Renal cortical epithelial cell (primary cell): ENCODE measurements around the gene OMP. TPM values are rescaled to one million over a fixed set of nuclear protein-coding genes. Genes with fewer than 3 reads are reported as not detected.

Experiments used
- DNase-seq: peaks from one replicate; pipeline ENCODE4 v3.0.0-alpha.2; 2011; ENCODE audit warnings: low read depth
- total RNA-seq: library from RNA; depleted of rRNA; stranded (reverse); fragments of >200 nt; gene quantifications from 2 replicates; pipeline ENCODE4 v1.2.3, GENCODE V29; 2014

The OMP gene
- total RNA-seq, 1 donor from 2014 or later, result 0.50 TPM

- DNase-seq, result no peak
These were observed 679 bp downstream of the OMP start for GRCh38 chr11:77103319-77103718.

DNA sequence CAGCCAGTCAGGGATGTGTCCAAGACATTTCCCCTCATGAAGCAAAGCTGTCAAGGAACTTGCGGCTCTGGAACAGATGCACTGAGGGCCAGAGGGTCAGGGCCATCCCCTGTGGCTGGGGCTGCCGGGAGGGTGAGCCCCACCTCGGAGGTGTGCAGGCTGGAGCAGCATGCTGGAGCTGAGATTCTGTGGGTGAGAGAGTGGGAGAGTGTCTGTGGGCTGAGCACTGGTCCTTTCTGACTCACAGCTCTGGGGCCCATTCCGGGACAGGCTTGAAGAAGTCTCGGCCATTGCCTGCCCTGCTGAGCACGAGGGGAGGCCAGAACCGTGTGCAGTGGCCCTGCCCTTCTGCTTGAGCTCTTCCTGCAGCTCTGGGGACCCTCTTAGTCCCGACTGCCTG, 2.1 kb downstream of the OMP start:
- DNase-seq, result no peak

- DNase-seq, result no peak
These were observed 3.7 kb downstream of the OMP start for GRCh38 chr11:77106321-77106720.

DNA sequence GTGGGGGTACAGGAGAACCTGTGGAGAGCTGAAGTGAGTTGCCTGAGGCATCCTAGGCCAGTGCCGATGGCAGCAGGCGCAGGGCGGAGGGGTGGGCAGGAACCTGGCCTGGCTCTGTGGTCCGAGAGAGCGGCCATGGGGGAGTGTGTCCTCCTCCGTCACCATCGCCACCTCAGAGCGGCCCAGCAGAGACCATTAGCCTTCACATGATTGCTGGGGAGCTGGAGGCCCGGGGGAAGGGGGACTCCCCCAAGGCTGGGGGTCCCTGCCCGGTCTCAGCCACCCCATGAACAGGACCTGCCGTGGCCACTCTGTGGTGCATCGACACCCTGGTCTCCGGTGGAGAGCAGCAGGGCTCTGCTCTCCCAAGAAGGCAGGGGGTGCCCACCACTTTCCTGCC, 4.1 kb downstream of the OMP start:
- no peak for DNase-seq

DNA sequence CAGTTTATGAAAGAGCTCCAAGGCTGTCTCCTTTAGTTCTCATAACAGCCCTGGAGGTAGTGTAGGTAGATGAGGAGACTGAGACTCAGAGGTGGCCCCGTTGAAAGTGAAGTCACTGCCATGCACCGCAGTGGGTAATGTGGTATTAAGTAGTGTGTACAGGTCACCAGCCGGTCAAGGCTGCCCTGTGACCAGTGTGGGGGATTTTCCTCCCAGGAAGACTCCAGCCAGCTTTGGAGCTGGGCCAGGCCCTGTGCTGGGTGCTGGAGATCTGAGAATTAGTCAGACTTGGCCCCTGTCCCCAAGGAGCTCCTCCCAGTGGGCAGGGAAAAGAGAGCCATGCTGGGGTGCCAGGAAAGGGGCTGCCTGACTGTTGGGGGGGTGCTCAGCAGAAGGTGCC, 5.3 kb downstream of the OMP start:
- peak; percentile 96 for DNase-seq

DNA sequence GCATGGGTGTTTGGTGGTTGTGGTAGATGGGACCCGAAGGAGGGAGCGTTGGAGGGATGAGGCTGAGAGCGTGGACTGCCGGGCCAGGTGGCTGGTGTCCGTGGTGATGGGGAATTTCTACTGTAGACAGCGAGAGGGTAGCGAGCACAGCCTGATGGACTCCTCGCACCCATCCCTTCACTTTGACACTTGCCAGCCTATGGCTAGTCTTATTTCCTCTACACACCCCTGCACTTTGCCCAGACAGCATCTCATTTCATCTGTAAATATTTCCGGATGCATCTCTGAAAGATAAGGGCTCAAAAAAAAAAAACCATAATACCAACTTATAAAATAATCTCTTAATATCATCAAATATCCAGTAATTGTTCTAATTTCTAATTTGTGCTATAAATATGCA, 5.8 kb downstream of the OMP start:
- no peak for DNase-seq

- peak; percentile 64 for DNase-seq
These were observed 6.8 kb downstream of the OMP start for GRCh38 chr11:77109236-77110019.

DNA sequence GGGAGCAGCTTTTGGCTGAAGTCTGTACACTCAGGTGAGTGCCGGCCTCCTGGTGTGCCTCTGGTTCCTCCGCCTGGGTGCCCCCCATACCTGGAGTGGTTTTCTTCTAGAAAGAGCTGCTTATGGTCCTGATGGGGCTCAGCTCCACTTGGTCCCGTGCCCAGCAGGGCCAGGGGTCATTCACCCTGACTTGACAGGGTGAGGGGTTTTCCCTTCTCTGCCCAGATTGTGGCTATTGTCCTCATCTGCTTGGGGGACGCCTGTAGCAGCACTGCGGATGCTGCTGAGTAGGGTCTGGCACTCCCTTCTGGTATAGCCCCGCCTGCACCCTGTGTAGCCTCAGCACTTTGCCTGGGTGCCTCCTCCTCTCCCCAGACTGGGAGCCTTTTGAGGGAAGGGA, 8.2 kb downstream of the OMP start:
- DNase-seq, result no peak

DNA sequence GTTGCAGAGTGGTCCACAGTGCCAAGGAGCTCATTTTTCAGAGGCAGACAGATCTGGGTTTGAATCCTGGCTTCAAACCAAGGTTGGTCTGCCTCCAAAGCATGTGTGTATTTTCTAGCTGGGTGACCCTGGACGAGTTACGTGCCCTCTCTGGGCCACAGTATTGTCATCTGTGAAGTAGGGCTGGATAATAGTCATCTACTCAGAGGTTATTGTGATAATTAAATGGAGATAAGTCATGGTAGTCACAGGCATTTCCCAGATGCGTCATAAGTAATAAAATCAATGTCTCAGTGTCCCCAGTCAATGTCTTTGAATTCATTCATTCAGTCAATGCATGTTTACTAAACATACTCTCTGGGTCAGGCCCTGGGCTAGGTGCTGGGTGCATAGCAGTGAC, 8.6 kb downstream of the OMP start:
- no peak for DNase-seq

DNA sequence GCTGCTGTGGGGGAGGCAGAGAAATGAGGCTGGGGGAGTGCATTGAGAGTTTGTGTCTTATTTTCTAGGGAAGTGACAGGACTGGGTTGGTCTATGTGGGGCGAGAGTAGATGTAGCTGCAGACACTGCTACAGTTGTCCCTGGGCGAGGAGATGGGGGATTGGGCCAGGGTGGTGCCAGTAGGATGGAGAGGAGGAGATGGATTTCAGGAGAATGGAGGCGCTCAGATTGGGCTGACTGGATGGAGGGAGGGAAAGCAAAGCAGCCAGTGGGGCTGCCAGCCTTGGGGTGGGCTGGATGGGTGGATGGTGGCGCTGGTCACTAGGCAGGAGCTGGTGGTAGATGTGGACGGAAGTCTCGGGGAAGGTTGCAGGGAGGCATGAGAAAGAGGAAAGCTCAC, 9.3 kb downstream of the OMP start:
- DNase-seq, result no peak

DNA sequence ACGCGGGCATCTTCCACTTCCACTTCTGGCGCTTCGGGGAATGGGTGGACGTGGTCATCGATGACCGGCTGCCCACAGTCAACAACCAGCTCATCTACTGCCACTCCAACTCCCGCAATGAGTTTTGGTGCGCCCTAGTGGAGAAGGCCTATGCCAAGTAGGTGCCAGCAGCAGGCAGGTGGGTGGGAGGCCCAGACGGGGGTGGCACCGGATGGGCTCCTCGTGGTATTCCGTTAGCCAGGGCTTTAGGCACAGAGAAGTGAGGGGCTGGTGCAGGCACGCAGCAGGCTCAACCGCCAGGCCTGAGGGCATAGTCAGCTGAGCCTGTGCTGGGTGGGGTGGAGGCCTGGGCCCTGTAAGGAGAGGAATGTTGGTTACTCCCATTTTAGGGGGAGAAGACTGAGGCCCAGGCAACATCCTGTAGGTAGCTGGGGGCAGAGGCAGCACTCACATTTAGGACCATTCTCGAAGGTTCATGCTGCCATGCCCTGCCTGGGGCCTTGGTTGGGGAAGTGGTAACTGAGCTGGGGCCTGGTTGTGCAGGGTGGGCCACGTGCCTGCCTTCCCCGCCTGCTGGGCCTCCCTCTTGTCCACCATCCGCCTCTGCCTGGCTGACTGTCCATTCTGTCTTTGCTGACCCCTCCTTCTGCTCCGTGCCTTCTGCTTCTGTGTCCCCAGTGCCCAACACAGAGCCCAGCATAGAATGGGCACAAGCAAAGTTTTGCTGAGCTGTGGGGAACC, 10.2 kb downstream of the OMP start:
- DNase-seq, result no peak

GRCh38 chr11:77113382-77114088, 10.9 kb downstream of the OMP start:
- DNase-seq, result no peak

GRCh38 chr11:77114089-77114463, 11.4 kb downstream of the OMP start:
- DNase-seq, result no peak

GRCh38 chr11:77115181-77115611, 12.6 kb downstream of the OMP start:
- DNase-seq, result no peak

- no peak for DNase-seq
These were observed 13.3 kb downstream of the OMP start for GRCh38 chr11:77115956-77116355.

GRCh38 chr11:77117492-77117891, 14.9 kb downstream of the OMP start:
- DNase-seq, result no peak

DNA sequence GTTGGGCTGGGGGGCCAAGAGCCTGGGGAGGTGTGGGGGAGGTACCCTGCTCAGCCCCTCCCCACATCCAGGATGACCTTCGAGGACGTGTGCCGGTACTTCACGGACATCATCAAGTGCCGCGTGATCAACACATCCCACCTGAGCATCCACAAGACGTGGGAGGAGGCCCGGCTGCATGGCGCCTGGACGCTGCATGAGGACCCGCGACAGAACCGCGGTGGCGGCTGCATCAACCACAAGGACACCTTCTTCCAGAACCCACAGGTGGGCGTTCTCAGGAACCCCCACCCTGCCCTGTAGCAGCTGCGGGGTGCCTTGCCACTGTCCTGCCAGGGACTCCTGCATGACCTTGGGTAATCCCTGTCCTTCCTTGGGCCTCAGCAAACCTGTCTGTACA, 15.4 kb downstream of the OMP start:
- DNase-seq, result no peak

GRCh38 chr11:77118971-77119370, 16.3 kb downstream of the OMP start:
- DNase-seq, result no peak

DNA sequence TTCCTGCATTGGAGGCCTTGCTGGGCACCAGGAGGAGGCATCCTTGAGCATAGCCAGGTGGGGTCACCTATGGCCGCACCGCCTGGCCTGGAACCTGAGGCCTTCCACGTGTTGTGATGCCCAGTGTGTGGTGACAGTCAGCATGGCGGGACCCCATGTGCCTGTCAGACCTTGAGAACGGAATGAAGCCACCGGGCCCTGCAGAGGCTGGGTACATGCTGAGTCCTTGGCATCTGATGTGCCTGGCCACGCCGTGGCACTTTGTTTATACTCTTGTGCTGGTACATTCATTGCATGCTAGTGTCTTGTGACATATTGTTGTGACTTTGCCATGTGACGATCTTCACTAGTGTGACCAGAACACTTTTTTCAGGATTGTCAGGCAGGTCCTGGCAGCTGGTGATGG, 16.9 kb downstream of the OMP start:
- no peak for DNase-seq

GRCh38 chr11:77120571-77120970, 17.9 kb downstream of the OMP start:
- DNase-seq, result no peak

- DNase-seq, result no peak
These were observed 18.5 kb downstream of the OMP start for GRCh38 chr11:77121096-77121640.

GRCh38 chr11:77121876-77122575, 19.4 kb downstream of the OMP start:
- DNase-seq, result no peak
